ENCODE results near the gene TMEM37.

GRCh38 chr2:119439574-119440500, 8.2 kb downstream of the TMEM37 start:
- no peak for TF ChIP-seq HMGXB4 (CRISPR knock-in tag; IDR thresholded peaks at IDR 0.05; ENCODE audit: borderline replicate concordance in 1 of 2, low read depth in 1 of 2)
- TF ChIP-seq MYNN (CRISPR knock-in tag; IDR thresholded peaks at IDR 0.05; ENCODE audit: low read depth): no peak
- no peak for TF ChIP-seq CEBPG (CRISPR knock-in tag; IDR thresholded peaks at IDR 0.05)
- TF ChIP-seq ZBTB33 (CRISPR knock-in tag; IDR thresholded peaks at IDR 0.05): no peak
- no peak for TF ChIP-seq ZNF674 (CRISPR knock-in tag; IDR thresholded peaks at IDR 0.05; ENCODE audit: low read depth)
- no peak for TF ChIP-seq ZFP1 (CRISPR knock-in tag; IDR thresholded peaks at IDR 0.05)
- TF ChIP-seq AFF4 (CRISPR knock-in tag; IDR thresholded peaks at IDR 0.05): no peak
- no peak for TF ChIP-seq REST (IDR thresholded peaks at IDR 0.05; ENCODE audit: borderline replicate concordance in 1 of 2, low read depth in 1 of 2, low read length in 2 of 2)
- TF ChIP-seq ZNF274 (CRISPR knock-in tag; IDR thresholded peaks at IDR 0.05): no peak
- no peak for TF ChIP-seq RERE (CRISPR knock-in tag; IDR thresholded peaks at IDR 0.05; ENCODE audit: low read depth)
- no peak for TF ChIP-seq ZHX1 (CRISPR knock-in tag; IDR thresholded peaks at IDR 0.05; ENCODE audit: low read depth)
- no peak for TF ChIP-seq EHMT2 (IDR thresholded peaks at IDR 0.05; ENCODE audit: borderline replicate concordance, low read depth, low read length)

All from HepG2 (cell line).